Neutrophil (primary cell): Measurements from ENCODE around the gene SEC14L1.
A peak's percentile ranks its signal among the peaks of the same experiment; 100 is the strongest.
"Not testable (repeated sequence)": the region's sequence is repeated elsewhere in the genome, so short reads cannot be mapped to it uniquely, and the experiment has no call there.

Source experiments
- H3K27ac ChIP-seq: fragments of 200-600 bp; sonication (generic); 2 replicates; pipeline ENCODE4 v1.5.1; 2016; ENCODE audit warnings: mild to moderate bottlenecking, moderate library complexity
- H3K27me3 ChIP-seq: fragments of 200-600 bp; sonication (generic); 2 replicates; pipeline ENCODE4 v1.6.0; 2016; ENCODE audit warnings: mild to moderate bottlenecking
- H3K36me3 ChIP-seq: fragments of 200-600 bp; sonication (generic); 2 replicates; pipeline ENCODE4 v1.5.1; 2017
- H3K4me1 ChIP-seq, 2 experiments: fragments of 200-600 bp in 1 of 2; sonication (generic) in 1 of 2; 1 replicate in 1 of 2; 2 replicates in 1 of 2; pipeline versions ENCODE4 v1.5.1 to v1.6.1; 2013 to 2016; ENCODE audit warnings: low read depth in 1 of 2, low read length in 1 of 2, mild to moderate bottlenecking in 1 of 2, moderate library complexity in 1 of 2; ENCODE audit not compliant: control insufficient read depth in 1 of 2, insufficient read depth in 1 of 2
- H3K4me3 ChIP-seq, 2 experiments: fragments of 200-600 bp in 1 of 2; sonication (generic) in 1 of 2; 1 replicate in 1 of 2; 2 replicates in 1 of 2; pipeline ENCODE4 v1.5.1; 2013 to 2016; ENCODE audit warnings: low read depth in 1 of 2, low read length in 1 of 2, mild to moderate bottlenecking in 1 of 2, moderate library complexity in 1 of 2
- H3K9me3 ChIP-seq: fragments of 200-600 bp; sonication (generic); 2 replicates; pipeline ENCODE4 v1.5.1; 2016
- TF ChIP-seq, protein P1 (sequence below): fragments of 200-600 bp; sonication (generic); IDR thresholded peaks from 2 replicates; pipeline ENCODE4 v1.5.1; 2016; ENCODE audit warnings: antibody characterized with exemption

The SEC14L1 gene

DNA sequence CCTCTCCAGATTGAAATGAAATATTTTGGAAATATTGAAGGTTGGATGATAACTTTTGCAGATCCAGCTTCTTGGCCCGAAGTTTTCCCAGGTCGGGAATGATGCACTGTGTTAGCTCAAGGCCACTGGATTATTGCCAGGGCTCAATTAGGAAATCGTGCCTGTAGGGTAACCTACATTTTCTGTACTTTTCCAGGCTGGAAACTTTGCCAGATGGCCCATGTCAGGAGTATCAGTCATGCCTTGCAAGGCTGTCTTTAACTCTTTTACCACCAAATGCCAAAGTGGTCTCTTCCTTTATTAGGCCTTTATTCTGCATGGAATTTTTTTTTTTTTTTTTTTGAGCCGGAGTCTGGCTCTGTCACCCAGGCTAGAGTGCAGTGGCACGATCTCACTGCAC lies 8.9 kb upstream of the SEC14L1 start:
- TF ChIP-seq, protein P1, sequence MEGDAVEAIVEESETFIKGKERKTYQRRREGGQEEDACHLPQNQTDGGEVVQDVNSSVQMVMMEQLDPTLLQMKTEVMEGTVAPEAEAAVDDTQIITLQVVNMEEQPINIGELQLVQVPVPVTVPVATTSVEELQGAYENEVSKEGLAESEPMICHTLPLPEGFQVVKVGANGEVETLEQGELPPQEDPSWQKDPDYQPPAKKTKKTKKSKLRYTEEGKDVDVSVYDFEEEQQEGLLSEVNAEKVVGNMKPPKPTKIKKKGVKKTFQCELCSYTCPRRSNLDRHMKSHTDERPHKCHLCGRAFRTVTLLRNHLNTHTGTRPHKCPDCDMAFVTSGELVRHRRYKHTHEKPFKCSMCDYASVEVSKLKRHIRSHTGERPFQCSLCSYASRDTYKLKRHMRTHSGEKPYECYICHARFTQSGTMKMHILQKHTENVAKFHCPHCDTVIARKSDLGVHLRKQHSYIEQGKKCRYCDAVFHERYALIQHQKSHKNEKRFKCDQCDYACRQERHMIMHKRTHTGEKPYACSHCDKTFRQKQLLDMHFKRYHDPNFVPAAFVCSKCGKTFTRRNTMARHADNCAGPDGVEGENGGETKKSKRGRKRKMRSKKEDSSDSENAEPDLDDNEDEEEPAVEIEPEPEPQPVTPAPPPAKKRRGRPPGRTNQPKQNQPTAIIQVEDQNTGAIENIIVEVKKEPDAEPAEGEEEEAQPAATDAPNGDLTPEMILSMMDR, result no peak
- no peak overlapping the region for H3K4me3 ChIP-seq
- no peaks in the 10 kb centered on the region for H3K27me3 ChIP-seq
- H3K4me1 ChIP-seq, result peaks cover 30 to 36% of the 10 kb centered on the region in 2 experiments
- no peaks in the 10 kb centered on the region for H3K9me3 ChIP-seq
- H3K36me3 ChIP-seq, result no peaks in the 10 kb centered on the region
- H3K27ac ChIP-seq, result peak overlapping the region; percentile 41

DNA sequence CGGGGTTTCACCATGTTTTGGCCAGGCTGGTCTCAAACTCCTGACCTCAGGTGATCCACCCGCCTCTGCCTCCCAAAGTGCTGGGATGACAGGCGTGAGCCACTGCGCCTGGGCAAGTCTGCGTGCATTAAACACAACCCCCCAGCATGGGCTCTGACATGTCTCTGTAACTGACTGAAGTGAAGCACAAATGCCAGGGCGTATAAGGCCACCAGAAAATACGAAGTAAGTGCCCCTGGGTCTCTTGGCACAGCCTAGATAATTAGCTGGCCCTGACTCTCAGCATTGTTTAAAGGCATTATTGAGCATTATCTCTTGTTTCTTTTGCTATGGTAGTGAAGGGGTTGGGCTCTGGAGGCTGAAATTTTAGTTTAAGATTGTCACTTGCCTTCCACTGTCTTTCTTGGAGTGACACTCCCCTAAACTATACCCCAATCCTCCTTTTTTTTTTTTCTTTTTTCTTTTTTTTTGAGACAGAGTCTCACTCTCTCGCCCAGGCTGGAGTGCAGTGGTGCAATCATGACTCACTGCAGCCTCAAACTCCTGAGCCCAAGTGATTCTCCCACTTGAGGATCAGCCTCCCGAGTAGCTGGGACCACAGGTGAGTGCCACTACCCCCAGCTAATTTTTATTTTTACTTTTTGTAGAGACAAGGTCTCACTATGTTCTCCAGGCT lies 8.2 kb upstream of the SEC14L1 start:
- Histone ChIP-seq H3K27ac (peak overlapping the region; percentile 26), H3K27me3 (no peaks in the 10 kb centered on the region), H3K4me3 (no peak overlapping the region), H3K36me3 (no peaks in the 10 kb centered on the region), H3K9me3 (no peaks in the 10 kb centered on the region), H3K4me1 (peaks cover 32 to 36% of the 10 kb centered on the region in 2 experiments)
- TF ChIP-seq, protein P1, result no peak

DNA sequence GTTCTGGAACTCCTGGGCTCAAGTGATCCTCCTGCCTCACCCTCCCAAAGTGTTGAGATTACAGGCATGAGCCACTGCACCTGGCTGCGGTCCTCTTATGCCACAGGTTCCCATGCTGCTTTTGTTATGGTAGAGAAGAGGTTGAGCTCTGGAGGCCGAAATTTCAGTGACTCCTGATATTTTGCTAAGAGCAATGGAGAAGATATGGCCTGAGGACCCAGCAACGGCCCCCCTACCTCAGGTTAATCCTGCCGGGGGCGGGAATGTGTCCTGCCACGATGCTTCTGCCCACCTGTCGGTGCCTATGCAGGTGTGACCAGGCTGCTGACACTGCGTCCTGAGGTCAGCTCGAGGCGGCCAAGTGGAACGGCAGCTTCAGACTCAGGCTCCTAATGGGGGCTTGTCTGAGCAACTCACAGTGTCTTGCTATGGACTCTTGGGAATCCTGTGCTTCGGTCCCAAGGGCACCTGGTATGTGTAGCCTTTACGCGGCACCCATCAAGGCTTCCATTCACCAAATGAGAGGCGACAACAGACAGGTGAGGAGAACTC lies 7.6 kb upstream of the SEC14L1 start:
- TF ChIP-seq, protein P1, result no peak
- Histone ChIP-seq H3K9me3 (no peaks in the 10 kb centered on the region), H3K4me1 (peaks cover 32 to 36% of the 10 kb centered on the region in 2 experiments), H3K27me3 (no peaks in the 10 kb centered on the region), H3K4me3 (no peak overlapping the region), H3K36me3 (no peaks in the 10 kb centered on the region), H3K27ac (peak overlapping the region; percentile 26)

DNA sequence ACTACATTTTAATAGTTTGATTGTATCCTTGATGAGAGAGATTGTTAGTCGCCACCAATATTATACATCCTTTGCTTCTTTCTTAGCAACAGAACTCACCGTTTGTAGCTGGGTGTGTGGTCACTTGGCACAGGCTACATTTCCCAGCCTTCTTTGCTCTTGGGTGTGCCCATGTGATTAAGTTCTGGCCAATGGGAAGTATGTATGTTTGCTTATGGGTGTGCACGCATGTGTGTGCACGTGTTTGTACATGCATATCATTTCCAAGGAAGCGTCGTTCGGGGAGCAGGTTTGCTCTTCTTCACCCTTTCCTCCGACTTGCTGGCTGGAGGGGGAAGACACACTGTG lies 4.4 kb upstream of the SEC14L1 start:
- no peaks in the 10 kb centered on the region for H3K36me3 ChIP-seq
- H3K9me3 ChIP-seq, result no peaks in the 10 kb centered on the region
- peak overlapping the region; percentile 100 for H3K27ac ChIP-seq
- H3K27me3 ChIP-seq, result no peaks in the 10 kb centered on the region
- TF ChIP-seq, protein P1, result no peak
- peaks cover 36 to 48% of the 10 kb centered on the region in 2 experiments for H3K4me1 ChIP-seq
- peak overlapping the region in 1 of 2 experiments; percentile 18 for H3K4me3 ChIP-seq

DNA sequence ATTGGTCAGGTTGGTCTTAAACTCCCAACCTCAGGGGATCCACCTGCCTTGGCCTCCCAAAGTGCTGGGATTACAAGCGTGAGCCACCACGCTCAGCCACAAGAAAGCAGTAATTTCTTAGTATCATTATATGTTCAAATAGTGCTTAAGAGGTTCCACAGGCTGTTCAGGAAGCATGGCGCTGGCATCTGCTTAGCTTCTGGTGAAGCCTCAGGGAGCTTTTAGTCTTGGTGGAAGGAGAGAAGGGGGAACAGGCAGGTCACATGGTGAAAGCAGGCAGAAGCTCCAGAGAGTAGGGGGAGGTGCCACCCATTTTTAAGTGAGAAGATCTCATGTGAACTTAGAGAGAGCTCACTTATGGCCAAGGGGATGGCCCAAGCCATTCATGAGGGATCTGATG lies 3.7 kb upstream of the SEC14L1 start:
- Histone ChIP-seq H3K27ac (peak overlapping the region; percentile 100), H3K9me3 (no peaks in the 10 kb centered on the region), H3K4me1 (peaks cover 41 to 51% of the 10 kb centered on the region in 2 experiments), H3K36me3 (peaks cover 4% of the 10 kb centered on the region), H3K27me3 (no peaks in the 10 kb centered on the region), H3K4me3 (peak overlapping the region in 1 of 2 experiments; percentile 88)
- TF ChIP-seq, protein P1, result no peak

DNA sequence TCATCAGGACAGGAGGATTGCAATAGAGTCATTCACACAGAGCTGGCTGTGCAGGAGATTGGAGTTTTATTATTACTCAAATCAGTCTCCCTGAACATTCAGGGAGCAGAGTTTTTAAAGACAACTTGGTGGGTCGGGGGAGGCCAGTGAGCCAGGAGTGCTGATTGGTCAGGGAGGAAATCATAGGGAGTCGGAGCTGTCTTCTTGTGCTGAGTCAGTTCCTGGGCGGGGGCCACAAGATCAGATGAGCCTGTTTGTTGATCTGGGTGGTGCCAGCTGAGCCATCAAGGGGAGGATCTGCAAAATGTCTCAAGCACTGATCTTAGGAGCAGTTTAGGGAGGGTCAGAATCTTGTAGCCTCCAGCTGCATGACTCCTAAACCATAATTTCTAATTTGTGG lies 2.9 kb upstream of the SEC14L1 start:
- Histone ChIP-seq H3K4me1 (peaks cover 49 to 57% of the 10 kb centered on the region in 2 experiments), H3K36me3 (peaks cover 12% of the 10 kb centered on the region), H3K27ac (peak overlapping the region; percentile 100), H3K4me3 (peak overlapping the region; percentile 38 to 88)
- not testable (repeated sequence) for H3K27me3 ChIP-seq, H3K9me3 ChIP-seq
